GM21423 (cell line): ENCODE data around the gene GNAL.
A peak's percentile ranks its signal among the peaks of the same experiment; 100 is the strongest.
"Not testable (repeated sequence)": the region's sequence is repeated elsewhere in the genome, so short reads cannot be mapped to it uniquely, and the experiment has no call there.

Source experiments
- ATAC-seq: cut with Tn5 transposase; IDR thresholded peaks from one replicate; pipeline ENCODE4 v1.9.1; 2021; ENCODE audit warnings: mild to moderate bottlenecking, moderate library complexity; ENCODE audit not compliant: unreplicated experiment

GNAL gene

DNA sequence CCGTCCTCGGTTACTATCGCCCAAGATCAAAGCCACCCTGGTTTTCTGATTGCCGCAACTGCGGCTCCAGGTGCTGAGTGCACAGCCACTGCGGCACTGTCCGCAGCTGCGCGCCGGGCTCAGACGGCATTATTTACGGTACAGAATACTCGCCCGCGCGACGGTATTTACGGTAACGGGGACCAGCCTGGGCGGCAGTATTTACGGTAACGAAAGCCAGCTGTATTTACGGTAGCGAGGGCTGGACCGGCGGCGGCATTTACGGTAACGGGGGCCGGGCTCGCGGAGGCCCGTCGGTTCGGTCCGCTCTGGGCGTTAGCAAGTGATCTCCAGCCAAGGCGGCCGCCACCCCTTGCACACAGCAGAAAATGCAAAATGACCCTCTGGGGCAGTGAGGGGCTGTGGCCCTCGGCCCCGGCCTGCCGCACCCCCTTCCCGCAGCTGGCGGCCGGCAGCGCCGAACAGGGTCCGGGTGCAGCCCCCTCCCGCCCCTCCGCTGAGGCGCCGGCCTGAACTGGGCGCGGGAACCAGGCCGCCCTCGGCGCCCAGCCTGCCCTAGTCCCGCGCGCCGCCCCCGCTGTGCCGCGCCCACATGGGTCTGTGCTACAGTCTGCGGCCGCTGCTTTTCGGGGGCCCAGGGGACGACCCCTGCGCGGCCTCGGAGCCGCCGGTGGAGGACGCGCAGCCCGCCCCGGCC, at the start of gene GNAL:
GNAL (plus strand) TSS at position 293 of the 697 bp plus-strand sequence; CDS start at position 593, 300 bp downstream.
- peak; percentile 77 for ATAC-seq

DNA sequence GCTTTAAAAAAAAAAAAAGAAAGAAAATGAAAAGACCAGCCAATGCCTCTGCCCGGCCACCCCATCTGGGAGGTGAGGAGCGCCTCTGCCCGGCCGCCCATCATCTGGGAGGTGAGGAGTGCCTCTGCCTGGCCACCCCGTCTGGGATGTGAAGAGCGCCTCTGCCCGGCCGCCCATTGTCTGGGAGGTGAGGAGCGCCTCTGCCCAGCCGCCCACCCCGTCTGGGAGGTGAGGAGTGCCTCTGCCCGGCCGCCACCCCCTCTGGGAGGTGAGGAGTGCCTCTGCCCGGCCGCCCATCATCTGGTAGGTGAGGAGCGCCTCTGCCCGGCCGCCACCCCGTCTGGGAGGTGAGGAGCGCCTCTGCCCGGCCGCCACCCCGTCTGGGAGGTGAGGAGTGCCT, 41.8 kb upstream of the GNAL start:
- not testable (repeated sequence) for ATAC-seq

DNA sequence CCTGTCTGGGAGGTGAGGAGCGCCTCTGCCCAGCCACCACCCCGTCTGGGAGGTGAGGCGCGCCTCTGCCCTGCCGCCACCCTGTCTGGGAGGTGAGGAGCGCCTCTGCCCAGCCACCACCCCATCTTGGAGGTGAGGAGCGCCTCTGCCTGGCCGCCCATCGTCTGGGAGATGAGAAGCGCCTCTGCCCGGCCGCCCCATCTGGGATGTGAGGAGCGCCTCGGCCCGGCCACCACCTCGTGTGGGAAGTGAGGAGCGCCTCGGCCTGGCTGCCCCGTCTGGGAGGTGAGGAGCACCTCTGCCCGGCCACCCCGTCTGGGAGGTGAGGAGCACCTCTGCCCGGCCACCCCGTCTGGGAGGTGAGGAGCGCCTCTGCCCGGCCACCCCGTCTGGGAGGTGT, 41.3 kb upstream of the GNAL start:
- ATAC-seq = not testable (repeated sequence)

DNA sequence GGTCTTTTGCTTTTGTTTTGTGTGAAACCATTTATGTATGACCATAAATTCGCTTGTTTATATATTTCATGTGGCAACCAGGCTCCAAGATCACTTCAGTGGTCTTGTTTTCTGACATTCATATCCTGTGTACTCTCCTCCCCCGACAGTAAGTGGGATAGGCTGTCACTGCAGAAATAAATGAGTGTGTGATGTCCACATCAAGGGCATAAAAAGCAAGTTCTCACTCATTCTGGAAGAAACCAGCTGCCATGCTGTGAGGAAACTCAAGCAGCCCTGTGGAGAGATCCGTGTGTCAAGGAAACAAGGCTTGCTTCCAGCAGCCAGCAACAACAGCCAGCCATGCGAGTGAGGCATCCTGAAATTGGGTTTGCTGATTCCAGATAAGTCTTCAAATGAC, 39.2 kb upstream of the GNAL start:
- no peak for ATAC-seq

DNA sequence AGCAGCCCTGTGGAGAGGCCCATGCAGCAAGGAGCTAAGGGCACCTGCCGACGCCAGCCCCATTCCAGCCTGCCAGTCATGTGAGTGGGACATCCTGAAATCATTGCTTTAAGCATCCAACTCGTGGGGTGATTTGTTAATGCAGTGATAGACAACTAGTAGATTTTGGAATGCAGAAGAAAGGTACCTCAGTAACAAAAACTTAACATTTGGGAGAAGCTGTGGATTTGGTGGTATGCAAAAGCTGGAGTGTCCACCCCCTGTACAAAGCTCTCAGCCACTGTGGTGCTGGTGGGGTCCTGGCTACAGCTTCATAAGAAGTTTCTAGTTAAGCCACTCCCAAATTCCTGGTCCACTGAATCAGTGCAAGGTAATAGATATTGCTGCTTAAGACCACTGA, 37.2 kb upstream of the GNAL start:
- no peak for ATAC-seq

DNA sequence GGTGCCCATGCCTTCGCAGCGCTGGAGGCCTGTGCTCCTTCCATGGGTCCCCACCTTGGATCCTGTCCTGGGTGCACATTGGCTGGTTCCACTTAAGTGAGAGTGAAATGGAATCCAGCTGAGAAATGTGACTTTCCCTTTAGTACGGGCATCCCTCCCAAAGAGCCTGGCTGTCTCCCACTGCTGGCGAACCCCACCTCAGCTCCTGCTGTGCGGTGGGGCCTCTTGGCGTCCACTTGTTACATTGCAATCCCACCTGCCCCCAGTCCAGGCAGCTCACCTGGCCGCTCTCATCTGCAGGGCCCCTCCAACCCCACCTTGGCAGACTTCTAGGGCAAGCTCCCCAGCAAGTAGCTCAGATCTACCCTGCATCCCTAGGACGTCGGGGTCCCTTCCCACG, 35.5 kb upstream of the GNAL start:
- no peak for ATAC-seq

DNA sequence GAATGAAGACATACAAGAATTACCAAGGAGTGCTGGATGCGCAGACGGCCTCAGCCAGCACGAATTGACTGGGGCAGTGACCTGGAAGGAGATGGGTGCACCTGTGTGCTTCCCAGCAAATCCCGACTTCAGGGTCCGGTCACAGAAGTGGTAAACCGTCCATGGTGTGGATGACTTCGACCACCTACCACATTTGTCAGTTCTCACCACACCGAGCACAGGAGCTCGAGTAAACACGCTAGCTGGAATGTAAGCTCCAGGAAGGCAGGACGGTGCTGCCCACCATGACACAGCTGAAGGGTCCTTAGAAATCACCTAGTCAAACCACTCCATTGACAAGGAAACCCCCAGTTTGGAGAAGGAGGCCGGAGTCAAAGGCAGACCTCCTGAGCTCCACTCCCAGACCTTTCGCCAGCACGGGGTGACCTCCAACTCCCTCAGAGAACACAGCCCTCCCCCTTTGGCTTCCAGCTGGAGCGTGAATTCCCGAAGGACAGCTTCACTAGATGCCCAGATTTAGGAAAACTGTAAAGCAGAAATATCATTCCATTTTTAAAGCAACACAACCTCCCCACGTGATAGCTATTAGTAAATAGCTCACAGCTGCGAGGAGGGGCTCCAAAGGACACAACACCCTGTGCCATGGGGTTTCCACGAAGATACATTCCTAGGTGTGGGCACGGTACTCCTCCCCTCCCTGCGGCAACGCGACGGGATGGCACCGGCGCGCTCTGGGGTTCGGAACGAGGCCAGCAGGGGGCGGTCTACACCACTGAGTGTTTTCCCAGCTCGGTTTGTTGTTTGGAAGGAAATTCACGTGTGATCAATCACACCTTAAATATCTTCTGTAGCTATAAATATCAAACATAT, 34.1 kb upstream of the GNAL start:
- no peak for ATAC-seq

DNA sequence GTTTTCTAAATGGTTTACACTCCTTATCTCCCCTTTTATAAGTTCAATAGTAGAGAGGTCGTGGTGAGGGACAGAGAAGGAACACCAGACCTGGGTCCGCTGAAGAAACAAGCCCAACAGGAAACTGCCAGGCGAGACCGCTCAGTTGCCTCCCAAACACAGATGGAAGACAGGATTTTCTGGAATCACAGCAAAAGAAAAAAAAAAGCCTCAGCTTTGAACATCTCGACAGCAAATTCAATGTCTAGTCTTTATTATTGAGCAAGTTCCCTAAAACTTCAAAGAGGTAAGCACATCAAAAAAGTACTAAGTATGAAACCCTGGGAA, 33.5 kb upstream of the GNAL start:
- no peak for ATAC-seq

DNA sequence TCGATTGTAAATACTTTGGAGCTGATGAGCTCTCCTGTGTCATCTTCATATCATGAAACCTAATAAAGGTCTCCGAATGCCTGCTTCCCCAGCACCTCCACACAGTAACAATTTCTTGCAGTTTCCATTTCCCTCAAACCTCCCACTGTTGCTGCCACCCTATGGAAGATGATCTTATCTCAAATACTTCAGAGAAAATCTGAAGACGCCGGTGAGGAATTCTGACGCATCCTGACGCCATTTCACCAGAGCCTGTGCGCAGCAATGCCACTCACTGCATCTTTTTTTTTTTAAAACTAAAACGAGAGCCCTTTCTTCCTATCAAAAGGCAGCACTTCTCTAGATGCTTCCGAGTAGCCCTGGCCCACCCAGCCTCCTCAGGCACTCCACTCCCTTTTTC, 31.9 kb upstream of the GNAL start:
- no peak for ATAC-seq

DNA sequence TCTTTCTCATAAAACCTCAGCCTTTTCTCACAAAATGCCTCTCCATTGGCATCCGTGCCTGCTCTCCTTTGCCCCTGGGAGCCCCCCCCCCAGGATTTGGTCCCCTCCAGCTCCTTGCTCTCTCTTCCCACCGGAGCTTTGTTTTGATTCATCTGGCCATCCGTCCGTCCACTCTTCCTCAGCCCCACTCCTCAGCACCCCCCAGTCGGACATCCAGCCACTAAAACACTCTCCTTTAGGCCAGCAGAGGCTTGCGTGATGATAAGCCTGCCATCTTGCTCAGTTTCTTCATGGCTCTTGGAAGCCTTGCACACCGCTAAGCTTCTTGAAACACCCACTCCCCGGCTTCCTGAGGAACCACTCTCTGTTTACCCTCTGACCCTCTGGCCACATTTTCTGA, 31.5 kb upstream of the GNAL start:
- ATAC-seq = no peak

DNA sequence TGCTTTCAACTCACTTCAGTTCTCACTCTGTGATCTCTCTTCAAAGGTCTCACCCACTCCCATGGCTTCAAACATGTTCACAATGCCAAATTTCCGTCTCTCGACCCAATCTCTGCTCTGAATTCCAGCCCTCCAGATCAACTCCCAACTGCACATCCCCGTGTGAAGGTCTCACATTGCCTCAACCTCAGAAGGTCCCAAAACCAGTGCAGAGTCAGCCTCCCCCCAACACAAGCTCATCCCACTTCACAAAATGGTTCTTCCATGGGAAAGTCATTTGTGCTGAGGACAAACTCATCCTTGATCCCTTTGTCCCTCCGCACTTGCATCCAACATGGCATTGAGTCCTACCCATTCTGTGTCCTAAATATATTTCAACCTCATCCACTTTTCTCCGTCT, 31.0 kb upstream of the GNAL start:
- no peak for ATAC-seq

DNA sequence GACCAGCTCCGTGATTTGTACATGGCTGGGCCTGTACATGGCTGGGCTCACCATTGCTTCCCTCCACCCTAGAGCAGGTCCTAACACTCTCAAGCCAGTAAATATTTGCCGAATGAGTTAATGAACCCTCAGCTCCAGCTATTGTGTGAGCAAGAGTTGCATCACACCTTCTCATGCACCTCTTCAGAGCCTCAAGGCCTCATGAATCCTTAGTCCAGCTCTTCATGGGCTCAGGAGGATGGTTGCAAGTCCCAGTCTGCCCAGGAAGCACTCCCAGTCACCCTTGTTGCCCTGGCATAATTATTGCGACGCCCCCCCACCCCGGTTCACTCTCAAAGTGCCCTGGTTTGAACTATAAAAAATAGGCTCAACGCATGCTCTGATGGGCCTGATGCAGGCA, 30.1 kb upstream of the GNAL start:
- ATAC-seq = no peak

DNA sequence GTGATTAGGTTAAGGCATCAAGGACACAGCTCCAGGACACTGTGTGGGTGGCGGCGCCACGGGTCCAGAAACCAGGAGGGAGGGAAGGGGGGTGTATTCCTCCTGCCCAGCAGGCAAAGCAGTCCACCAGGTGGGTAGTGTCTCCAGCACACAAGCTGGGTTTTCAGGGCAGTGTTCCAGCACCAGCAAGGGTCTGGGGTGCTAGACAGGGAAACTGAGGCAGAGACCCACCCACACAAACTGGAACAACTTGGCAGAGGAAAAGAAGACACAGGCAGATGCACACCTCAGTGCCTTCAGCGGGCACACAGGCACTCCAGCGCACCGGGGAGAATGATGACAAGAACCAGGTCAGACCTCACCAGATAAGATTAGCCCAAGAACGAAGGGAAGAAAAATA, 28.4 kb upstream of the GNAL start:
- no peak for ATAC-seq

DNA sequence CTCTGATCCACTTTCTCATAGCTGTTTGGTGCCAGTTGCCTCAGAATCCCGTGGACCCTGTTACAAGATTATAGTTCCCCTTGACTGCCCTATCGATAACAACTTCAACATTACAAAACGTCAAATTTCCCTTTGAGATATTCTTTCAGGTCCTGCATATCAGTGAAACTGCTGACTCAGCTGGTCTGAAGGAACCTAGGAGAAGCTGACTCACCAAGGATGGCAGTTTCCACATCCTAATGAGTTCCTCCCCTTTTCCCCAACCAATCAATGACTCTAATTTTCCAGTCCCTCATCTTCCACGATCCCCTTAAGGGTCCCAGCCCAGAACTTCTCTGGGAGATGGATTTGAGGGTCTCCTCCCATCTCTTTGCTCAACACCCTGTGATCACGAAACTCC, 27.6 kb upstream of the GNAL start:
- ATAC-seq = no peak

DNA sequence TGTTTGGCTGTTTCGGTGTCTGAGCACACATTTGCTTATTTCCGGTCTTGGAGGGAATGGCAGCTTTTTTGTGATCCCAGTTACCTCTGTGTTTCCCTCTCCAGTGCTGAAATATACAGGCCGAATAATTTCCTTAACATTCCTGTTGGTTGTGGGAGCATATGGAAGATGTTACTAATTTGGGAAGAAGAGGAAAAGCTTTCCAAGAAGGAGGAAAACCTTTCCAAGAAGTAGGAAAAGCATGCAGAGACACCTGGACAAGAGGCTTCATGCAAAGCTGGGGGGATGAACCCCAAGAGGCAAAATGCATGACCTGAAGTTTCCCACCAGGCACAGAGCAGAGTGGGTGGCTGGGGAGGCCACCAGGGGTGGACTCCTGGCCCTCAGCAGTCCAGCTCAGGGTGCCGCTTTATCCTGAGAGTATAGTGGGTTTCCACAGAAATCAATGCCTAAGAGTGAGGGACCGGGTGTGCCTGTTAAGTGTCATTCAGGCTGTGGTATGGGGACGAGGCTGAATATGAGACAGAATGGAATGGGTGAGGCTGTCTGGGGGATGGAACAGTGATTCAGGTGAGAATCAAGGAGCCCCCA, 25.5 kb upstream of the GNAL start:
- ATAC-seq = no peak

DNA sequence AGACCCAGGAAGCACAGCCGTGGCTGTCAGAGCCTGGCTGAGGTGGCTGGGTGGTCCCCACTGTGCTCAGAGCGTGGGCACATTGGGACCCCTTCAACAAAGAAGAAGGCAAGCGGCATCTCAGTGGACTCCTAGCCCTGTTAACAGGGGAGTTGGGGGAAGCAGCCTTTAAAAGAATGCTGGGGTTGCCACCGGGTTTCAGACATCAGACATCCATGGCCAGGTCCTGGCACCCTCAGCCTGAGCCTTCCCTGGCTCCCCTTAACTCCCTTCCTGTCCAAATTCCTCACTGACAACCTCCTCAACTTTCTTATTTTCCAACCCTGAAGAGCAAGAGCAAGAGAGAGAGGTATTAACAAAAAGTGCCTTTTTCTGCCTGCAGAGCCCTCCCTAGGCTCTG, 24.8 kb upstream of the GNAL start:
- ATAC-seq = no peak

DNA sequence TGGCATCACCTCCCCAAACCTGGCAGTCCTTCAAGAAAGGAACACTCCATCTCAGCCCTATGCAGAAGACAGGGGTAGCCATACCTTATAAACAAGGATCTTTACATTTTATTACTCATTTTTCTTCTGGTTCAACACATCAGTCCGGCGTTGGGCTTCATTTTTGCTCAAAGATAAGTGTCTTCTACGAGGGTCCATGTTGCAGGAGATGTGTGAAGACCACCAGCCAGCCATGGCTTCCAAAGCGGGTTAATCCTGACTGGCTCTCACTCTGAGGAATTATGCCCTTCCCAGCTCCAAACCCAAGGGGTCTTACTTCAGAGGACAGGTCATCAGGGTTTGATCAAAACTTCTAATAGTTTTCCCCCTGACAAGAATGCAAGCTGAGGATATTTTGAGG, 23.9 kb upstream of the GNAL start:
- no peak for ATAC-seq

DNA sequence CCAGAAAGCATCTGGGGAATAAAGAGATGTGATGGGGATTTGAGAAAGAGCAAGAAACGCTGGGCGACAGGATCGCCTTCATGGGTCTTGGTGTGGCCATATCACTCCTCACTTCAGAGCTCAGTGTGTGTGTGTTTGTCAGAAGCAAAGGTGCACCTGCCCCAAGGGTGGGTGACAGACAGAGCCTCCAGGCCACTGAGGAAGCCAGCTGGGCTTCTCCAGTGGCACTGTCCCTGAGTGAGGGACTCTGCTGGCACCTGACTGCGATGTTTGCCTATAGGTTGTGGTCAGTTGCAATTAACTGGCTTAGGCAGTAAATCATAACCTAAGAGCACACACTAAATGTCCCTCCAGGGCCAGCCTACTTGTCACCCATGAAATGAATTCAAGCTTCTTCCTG, 23.5 kb upstream of the GNAL start:
- ATAC-seq = no peak

DNA sequence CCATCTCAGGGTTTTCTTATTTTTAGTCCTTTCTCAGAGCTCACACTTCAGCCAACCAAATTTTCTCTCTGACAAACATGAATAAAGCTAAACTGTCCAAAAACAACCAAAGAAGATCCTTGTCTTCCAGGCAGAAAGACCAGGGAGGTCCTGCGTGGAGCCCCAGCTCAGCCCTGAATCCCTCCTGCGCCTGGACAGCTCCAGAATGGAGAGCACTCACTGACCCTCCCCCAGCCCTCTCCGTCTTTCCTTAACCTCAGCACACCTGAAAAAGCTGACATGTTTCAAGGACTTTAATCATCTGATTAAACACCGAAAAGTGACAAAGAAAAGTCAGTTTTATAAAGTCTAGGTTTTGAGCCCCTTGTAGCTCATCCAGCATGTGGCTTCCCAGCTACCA, 22.9 kb upstream of the GNAL start:
- no peak for ATAC-seq

DNA sequence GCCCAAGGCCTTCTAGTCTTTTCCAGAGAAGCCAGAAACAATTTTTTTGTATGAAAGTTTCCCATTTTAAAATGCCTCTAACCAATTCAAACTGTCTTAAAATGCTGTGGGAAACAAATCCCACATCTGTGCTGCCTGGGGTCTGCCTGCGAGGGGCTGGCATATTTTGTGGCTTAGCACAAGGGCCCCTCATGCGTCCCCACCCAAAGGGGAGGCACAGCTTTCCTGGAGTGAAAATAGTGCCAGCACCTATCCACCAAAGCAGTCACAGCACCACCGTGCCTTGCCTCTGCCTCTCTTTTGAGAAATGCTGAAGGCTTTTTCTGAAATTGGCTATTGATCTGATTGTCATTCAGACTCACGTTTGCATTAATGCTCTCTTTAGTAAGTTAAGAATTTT, 22.2 kb upstream of the GNAL start:
- ATAC-seq = no peak

DNA sequence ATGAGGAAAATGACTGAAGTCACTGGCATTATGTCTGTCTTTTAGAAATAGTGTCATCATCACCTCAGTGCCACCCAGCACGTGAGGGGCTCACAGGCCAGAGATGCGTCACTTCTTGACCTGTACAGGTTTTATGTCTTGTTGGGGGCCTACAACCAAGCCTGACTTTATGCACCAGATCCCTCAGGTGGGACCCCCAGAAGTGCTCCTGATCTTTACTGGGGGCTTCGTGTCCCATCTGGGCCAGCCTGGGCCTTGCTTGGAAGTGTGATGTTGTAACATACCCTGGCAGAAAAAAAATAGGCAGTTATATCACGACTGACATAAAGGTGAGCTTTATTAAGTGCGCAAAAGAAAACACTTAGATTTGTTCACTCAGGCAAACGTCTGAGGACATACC, 21.5 kb upstream of the GNAL start:
- ATAC-seq = no peak

DNA sequence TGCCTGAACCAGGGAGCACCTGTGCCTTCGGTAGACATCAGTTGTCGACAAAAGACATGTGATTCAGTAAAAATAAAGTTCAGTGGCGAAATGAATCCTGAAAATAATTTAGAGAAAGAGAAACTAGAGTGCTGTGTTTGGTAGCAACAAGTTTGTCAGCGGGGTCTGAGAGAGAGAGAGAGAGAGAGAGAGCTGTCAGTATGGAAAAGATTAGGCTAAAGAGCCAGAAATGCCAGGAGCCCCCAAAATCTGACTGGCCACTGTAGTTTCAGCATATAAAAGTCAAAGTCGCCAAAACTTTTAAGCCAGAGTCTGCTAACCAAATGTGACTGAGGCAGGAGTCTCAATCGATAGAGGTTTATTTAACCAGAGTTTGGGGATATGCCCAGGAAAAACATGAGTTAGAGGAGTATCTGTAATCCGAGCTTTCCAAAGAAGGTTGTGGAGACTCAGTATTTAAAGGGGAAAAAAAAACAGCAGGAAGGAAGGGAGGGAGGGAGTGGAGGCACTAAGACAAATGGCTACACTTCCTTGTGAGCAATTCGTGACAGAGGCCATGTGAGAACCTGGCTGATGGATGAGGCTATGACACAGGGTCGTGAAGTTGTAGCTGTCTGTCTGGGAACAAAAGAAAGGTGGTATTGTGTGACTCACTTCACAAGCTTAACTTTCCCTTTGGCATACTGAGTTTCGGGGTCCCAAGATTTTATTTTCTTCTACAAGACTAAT, 20.5 kb upstream of the GNAL start:
- ATAC-seq = no peak
